ENCODE data around the gene EDIL3. TPM values are rescaled to one million over a fixed set of nuclear protein-coding genes. Genes with fewer than 3 reads are reported as not detected.

The EDIL3 gene
- total RNA-seq, 4 donors from 2014 or later, result 14.8 to 29.0 (median 20.2) TPM

GRCh38 chr5:84419742-84420141 lies 35.1 kb upstream of the EDIL3 start:
- no peak for DNase-seq (ENCODE audit: low spot score in 2 of 2)
- no peak overlapping the region for H3K4me3 ChIP-seq (ENCODE audit: low read depth, poor library complexity, severe bottlenecking)
- WGBS, 2 donors, result 77 to 86% methylated on average over 3 of the region's 3 CpGs
- intact Hi-C loops (cut with DNase I; ENCODE audit: low total_unique reads), result no loop called here
- TF ChIP-seq POLR2A (IDR thresholded peaks at IDR 0.05) (no peak), CTCF (IDR thresholded peaks at IDR 0.05) (no peak)

GRCh38 chr5:84411832-84412605 lies 27.3 kb upstream of the EDIL3 start:
- peak in 1 of 2 donors; percentile 74 for DNase-seq (ENCODE audit: low spot score in 2 of 2)
- 54 to 57% methylated on average over 5 of the region's 5 CpGs for WGBS, 2 donors
- intact Hi-C loops (cut with DNase I; ENCODE audit: low total_unique reads), result no loop called here
- TF ChIP-seq CTCF (IDR thresholded peaks at IDR 0.05) (no peak), POLR2A (IDR thresholded peaks at IDR 0.05) (no peak)
- no peak overlapping the region for H3K4me3 ChIP-seq (ENCODE audit: low read depth, poor library complexity, severe bottlenecking)

- no peak for DNase-seq (ENCODE audit: low spot score in 2 of 2)
- WGBS, 2 donors, result 93 to 98% methylated on average over 1 of the region's 1 CpG
- intact Hi-C loops (cut with DNase I; ENCODE audit: low total_unique reads), result no loop called here
- no peak overlapping the region for H3K4me3 ChIP-seq (ENCODE audit: low read depth, poor library complexity, severe bottlenecking)
- TF ChIP-seq CTCF (IDR thresholded peaks at IDR 0.05), result no peak
- no peak for TF ChIP-seq POLR2A (IDR thresholded peaks at IDR 0.05)
These were observed 21.4 kb upstream of the EDIL3 start for GRCh38 chr5:84406111-84406510.

GRCh38 chr5:84403773-84404172 lies 19.1 kb upstream of the EDIL3 start:
- intact Hi-C loops (cut with DNase I; ENCODE audit: low total_unique reads), result no loop called here
- TF ChIP-seq POLR2A (IDR thresholded peaks at IDR 0.05), result no peak
- no peak for TF ChIP-seq CTCF (IDR thresholded peaks at IDR 0.05)

GRCh38 chr5:84397385-84397784 lies 12.7 kb upstream of the EDIL3 start:
- intact Hi-C loops (cut with DNase I; ENCODE audit: low total_unique reads), result no loop called here
- WGBS, 2 donors, result 93 to 97% methylated on average over 1 of the region's 1 CpG
- no peak overlapping the region for H3K4me3 ChIP-seq (ENCODE audit: low read depth, poor library complexity, severe bottlenecking)
- DNase-seq (ENCODE audit: low spot score in 2 of 2), result no peak
- TF ChIP-seq CTCF (IDR thresholded peaks at IDR 0.05), result no peak
- no peak for TF ChIP-seq POLR2A (IDR thresholded peaks at IDR 0.05)

More at GRCh38 chr5:84403773-84404172, 19.1 kb upstream of the EDIL3 start:
- DNase-seq (ENCODE audit: low spot score in 2 of 2), result no peak
- no peak overlapping the region for H3K4me3 ChIP-seq (ENCODE audit: low read depth, poor library complexity, severe bottlenecking)

GRCh38 chr5:84393969-84394368 lies 9.3 kb upstream of the EDIL3 start:
- H3K4me3 ChIP-seq (ENCODE audit: low read depth, poor library complexity, severe bottlenecking), result no peak overlapping the region
- WGBS, 2 donors, result 63 to 69% methylated on average over 6 of the region's 6 CpGs
- DNase-seq (ENCODE audit: low spot score in 2 of 2), result no peak
- intact Hi-C loops (cut with DNase I; ENCODE audit: low total_unique reads), result no loop called here
- TF ChIP-seq CTCF (IDR thresholded peaks at IDR 0.05) (no peak), POLR2A (IDR thresholded peaks at IDR 0.05) (no peak)

All from lower leg skin (tissue), 4 donors.